ENCODE measurements around the gene GZF1. TPM values are rescaled to one million over a fixed set of nuclear protein-coding genes. Genes with fewer than 3 reads are reported as not detected.

The GZF1 gene
- total RNA-seq, 1 experiment from 2014 or later, result 16.0 TPM

- Histone ChIP-seq H3K36me3 (replicated peaks; ENCODE audit: control insufficient read depth, insufficient read depth, low read length) (peaks cover 25% of the 10 kb centered on the region), H3K4me3 (ENCODE audit: insufficient read depth, low read depth, low read length) (no peak overlapping the region), H3K27me3 (ENCODE audit: control insufficient read depth, insufficient read depth, low read length) (no peaks in the 10 kb centered on the region)
- no peak for DNase-seq
Measured at GRCh38 chr20:23370274-23370673, 8.3 kb downstream of the GZF1 start.

- H3K36me3 ChIP-seq (replicated peaks; ENCODE audit: control insufficient read depth, insufficient read depth, low read length), result peaks cover 27% of the 10 kb centered on the region
- H3K4me3 ChIP-seq (ENCODE audit: insufficient read depth, low read depth, low read length), result no peak overlapping the region
- DNase-seq, result no peak
- H3K27me3 ChIP-seq (ENCODE audit: control insufficient read depth, insufficient read depth, low read length), result no peaks in the 10 kb centered on the region
Measured at GRCh38 chr20:23370873-23371272, 8.9 kb downstream of the GZF1 start.

GRCh38 chr20:23371496-23371895, 9.5 kb downstream of the GZF1 start:
- no peaks in the 10 kb centered on the region for H3K27me3 ChIP-seq (ENCODE audit: control insufficient read depth, insufficient read depth, low read length)
- H3K36me3 ChIP-seq (replicated peaks; ENCODE audit: control insufficient read depth, insufficient read depth, low read length), result peaks cover 27% of the 10 kb centered on the region
- no peak for DNase-seq
- H3K4me3 ChIP-seq (ENCODE audit: insufficient read depth, low read depth, low read length), result no peak overlapping the region

GRCh38 chr20:23374441-23374840, 12.5 kb downstream of the GZF1 start:
- peaks cover 30% of the 10 kb centered on the region for H3K36me3 ChIP-seq (replicated peaks; ENCODE audit: control insufficient read depth, insufficient read depth, low read length)
- no peak for DNase-seq
- no peak overlapping the region for H3K4me3 ChIP-seq (ENCODE audit: insufficient read depth, low read depth, low read length)
- no peaks in the 10 kb centered on the region for H3K27me3 ChIP-seq (ENCODE audit: control insufficient read depth, insufficient read depth, low read length)

- H3K4me3 ChIP-seq (ENCODE audit: insufficient read depth, low read depth, low read length), result no peak overlapping the region
- no peak for DNase-seq
- peaks cover 21% of the 10 kb centered on the region for H3K36me3 ChIP-seq (replicated peaks; ENCODE audit: control insufficient read depth, insufficient read depth, low read length)
- H3K27me3 ChIP-seq (ENCODE audit: control insufficient read depth, insufficient read depth, low read length), result no peaks in the 10 kb centered on the region
Measured at GRCh38 chr20:23375827-23376226, 13.8 kb downstream of the GZF1 start.

- no peaks in the 10 kb centered on the region for H3K27me3 ChIP-seq (ENCODE audit: control insufficient read depth, insufficient read depth, low read length)
- no peak for DNase-seq
- no peak overlapping the region for H3K4me3 ChIP-seq (ENCODE audit: insufficient read depth, low read depth, low read length)
- H3K36me3 ChIP-seq (replicated peaks; ENCODE audit: control insufficient read depth, insufficient read depth, low read length), result peaks cover 9% of the 10 kb centered on the region
Measured at GRCh38 chr20:23379772-23380171, 17.8 kb downstream of the GZF1 start.

GRCh38 chr20:23381876-23382275, 19.9 kb downstream of the GZF1 start:
- no peak overlapping the region for H3K4me3 ChIP-seq (ENCODE audit: insufficient read depth, low read depth, low read length)
- no peak for DNase-seq
- H3K36me3 ChIP-seq (replicated peaks; ENCODE audit: control insufficient read depth, insufficient read depth, low read length), result peaks cover 7% of the 10 kb centered on the region
- no peaks in the 10 kb centered on the region for H3K27me3 ChIP-seq (ENCODE audit: control insufficient read depth, insufficient read depth, low read length)

DNA sequence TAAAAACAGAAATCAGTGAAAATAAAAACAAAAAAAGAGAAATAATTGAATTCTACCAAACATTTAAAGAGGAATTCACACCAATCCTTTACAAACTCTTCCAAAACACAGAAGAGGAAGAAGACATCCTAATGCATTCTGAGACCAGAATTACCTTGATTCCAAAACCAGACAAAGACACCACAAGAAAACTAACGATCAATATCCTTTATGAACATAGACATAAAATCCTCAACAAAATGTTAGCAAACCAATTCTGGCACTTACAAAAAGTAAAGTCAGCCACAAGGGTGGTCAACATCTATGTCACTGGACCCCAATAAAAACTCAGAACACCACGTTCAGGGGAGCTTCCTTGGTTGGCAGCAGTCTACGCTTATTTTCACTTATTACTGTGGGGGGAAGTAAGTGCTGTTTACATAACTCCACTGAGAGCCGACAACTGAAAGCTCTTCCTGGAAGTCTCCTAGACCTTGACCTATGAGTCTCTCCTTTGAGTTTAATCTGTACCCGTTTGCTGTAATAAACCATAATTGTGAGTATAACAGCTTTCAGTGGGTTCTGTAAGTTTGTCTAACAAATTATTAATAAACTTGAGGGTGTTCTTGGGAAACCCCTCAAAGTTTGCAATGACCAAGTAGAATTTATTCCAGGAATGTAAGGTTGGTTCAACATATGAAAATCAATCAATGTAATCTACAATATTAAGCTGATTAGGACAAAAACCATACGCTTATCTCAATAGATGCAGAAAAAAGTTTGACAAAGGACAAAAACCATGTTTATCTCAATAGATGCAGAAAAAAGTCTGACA, 24.5 kb downstream of the GZF1 start:
- DNase-seq, result no peak
- no peaks in the 10 kb centered on the region; the same call in none of the 2 replicates for H3K36me3 ChIP-seq (replicated peaks; ENCODE audit: control insufficient read depth, insufficient read depth, low read length)
- H3K27me3 ChIP-seq (ENCODE audit: control insufficient read depth, insufficient read depth, low read length), result no peaks in the 10 kb centered on the region
- no peak overlapping the region for H3K4me3 ChIP-seq (ENCODE audit: insufficient read depth, low read depth, low read length)

DNA sequence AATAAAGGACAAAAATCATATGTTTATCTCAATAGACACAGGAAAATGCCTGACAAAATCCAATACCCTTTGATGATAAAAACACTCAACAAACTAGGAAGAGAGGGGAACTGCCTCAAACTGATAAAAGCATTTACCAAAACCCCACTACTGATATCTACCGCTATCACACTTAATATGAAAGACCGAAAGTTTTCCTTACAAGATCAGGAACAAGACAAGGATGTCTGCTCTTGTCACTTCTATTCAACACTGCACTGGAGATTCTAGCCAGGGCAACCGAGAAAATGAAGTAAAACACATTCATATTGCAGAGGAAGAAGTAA, 25.1 kb downstream of the GZF1 start:
- Histone ChIP-seq H3K36me3 (replicated peaks; ENCODE audit: control insufficient read depth, insufficient read depth, low read length) (no peaks in the 10 kb centered on the region; the same call in none of the 2 replicates), H3K4me3 (ENCODE audit: insufficient read depth, low read depth, low read length) (no peak overlapping the region), H3K27me3 (ENCODE audit: control insufficient read depth, insufficient read depth, low read length) (no peaks in the 10 kb centered on the region)
- no peak for DNase-seq

GRCh38 chr20:23390091-23390774, 28.3 kb downstream of the GZF1 start:
- Histone ChIP-seq H3K4me3 (ENCODE audit: insufficient read depth, low read depth, low read length) (no peak overlapping the region), H3K36me3 (replicated peaks; ENCODE audit: control insufficient read depth, insufficient read depth, low read length) (peaks cover 9% of the 10 kb centered on the region), H3K27me3 (ENCODE audit: control insufficient read depth, insufficient read depth, low read length) (no peaks in the 10 kb centered on the region)
- DNase-seq, result no peak

DNA sequence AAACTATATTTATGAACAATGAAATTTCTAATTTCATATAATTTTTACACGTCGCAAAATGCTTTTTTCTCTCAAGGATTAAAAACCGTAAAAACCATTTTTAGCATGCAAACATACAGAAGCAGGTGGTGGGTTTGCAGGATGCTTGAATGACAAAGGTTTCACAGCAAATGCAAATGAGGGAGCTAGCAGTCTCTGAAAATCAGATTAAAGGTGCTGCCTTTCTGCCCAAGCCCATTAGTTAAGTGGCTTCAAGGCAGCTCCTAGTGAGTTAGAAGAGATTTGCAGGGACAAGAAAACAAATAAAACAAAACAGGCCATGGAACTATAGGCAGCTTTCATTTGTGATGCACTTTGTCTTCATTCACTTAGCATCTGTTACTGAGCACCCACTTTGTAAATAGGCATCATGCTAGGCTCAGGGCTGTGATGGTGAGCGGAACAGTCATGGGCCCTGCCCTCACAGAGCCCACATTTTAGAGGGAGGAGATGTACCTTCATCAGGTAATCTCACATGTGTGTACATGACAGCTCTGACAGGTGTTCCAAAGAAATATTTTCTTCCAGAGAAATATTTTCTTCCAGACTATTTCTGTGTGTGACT, 29.8 kb downstream of the GZF1 start:
- DNase-seq, result peak; percentile 27
- H3K4me3 ChIP-seq (ENCODE audit: insufficient read depth, low read depth, low read length), result no peak overlapping the region
- H3K27me3 ChIP-seq (ENCODE audit: control insufficient read depth, insufficient read depth, low read length), result no peaks in the 10 kb centered on the region
- peaks cover 9% of the 10 kb centered on the region for H3K36me3 ChIP-seq (replicated peaks; ENCODE audit: control insufficient read depth, insufficient read depth, low read length)

- H3K27me3 ChIP-seq (ENCODE audit: control insufficient read depth, insufficient read depth, low read length), result no peaks in the 10 kb centered on the region
- peaks cover 9% of the 10 kb centered on the region for H3K36me3 ChIP-seq (replicated peaks; ENCODE audit: control insufficient read depth, insufficient read depth, low read length)
- no peak overlapping the region for H3K4me3 ChIP-seq (ENCODE audit: insufficient read depth, low read depth, low read length)
- no peak for DNase-seq
Measured at GRCh38 chr20:23393996-23394775, 32.2 kb downstream of the GZF1 start.

DNA sequence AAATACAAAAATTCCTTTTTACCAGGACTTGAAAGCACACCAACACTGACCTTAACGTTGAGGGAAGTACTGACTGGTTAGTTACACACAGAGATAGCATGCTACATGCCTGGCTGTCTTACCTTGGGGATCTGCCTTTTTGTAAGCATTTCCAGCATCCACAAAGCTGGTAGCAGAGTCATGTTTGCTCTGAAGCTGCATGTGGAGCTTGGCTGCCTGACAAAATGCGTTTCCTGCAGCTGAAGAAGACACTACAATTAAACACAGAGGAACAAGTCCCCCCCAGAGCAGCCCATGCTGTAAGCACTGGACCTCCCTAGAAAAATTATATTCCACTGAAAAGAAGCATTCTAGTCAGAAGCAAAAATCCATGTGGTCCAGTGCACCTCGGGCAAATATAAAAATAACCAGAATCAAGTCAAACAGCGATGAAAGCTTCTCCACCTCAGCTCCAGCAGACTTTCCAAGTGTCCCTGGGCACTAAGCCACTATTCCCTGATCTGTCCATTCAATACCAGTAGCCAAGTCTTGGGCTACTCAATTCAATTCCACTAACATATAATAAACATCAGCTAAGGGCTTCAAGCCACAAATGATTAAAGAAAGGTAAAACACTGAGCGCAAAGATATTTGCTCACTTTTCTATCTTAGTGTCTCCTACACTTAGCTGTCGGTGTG, 35.1 kb downstream of the GZF1 start:
- Histone ChIP-seq H3K36me3 (replicated peaks; ENCODE audit: control insufficient read depth, insufficient read depth, low read length) (peaks cover 9% of the 10 kb centered on the region), H3K27me3 (ENCODE audit: control insufficient read depth, insufficient read depth, low read length) (no peaks in the 10 kb centered on the region), H3K4me3 (ENCODE audit: insufficient read depth, low read depth, low read length) (no peak overlapping the region)
- no peak for DNase-seq

DNA sequence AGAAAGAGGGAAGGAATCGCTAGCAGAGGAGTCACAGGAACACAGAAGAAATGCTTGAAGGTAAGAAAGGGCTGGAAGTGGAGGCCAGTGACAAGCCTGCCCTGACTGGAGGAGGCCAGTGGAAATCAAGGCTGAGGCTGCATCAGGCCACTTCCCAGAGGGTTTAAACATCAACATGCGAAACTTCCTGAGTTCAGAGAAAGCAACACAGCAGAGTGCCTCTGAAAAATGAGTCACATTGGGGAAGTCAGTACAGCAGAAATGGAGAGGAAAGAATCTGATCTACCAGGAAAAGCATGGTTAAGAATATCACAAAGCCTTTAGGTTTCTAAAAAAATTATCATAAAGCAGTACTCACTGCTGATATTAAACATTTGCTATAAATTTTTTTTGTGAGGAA, 36.0 kb downstream of the GZF1 start:
- Histone ChIP-seq H3K36me3 (replicated peaks; ENCODE audit: control insufficient read depth, insufficient read depth, low read length) (peaks cover 9% of the 10 kb centered on the region), H3K27me3 (ENCODE audit: control insufficient read depth, insufficient read depth, low read length) (no peaks in the 10 kb centered on the region), H3K4me3 (ENCODE audit: insufficient read depth, low read depth, low read length) (no peak overlapping the region)
- no peak for DNase-seq

Measured in H7 (cell line).